NCI-H345 treated with DMSO at 0.1 percent for 48 hours (cell line): ENCODE data around the gene COPS7A.
A peak's percentile ranks its signal among the peaks of the same experiment; 100 is the strongest.

Source experiments
- DNase-seq: peaks from one replicate; lab custom pipeline; 2025; ENCODE audit not compliant: unreplicated experiment; lab: John Stamatoyannopoulos, UW

COPS7A gene

GRCh38 chr12:6769666-6770065 lies 45.8 kb downstream of the COPS7A start:
- DNase-seq = no peak

DNA sequence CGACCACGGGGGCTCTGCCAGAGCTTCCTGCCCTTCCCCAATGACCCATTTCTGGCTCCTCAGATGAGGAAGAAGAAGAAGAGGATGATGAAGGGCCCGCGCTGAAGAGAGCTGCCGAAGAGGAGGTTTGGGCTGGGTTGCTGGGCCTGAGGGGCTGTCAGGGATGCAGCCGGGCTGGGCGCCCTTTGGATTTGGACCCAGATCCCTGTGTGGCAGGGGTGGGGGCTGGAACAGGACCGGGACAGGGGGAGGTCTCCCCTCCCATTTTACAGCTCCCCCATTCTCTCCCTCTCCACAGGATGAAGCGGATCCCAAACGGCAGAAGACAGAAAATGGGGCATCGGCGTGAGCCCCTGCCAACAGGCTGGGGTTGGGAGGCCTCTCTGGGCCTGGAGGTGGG lies 46.2 kb downstream of the COPS7A start:
- no peak for DNase-seq

GRCh38 chr12:6770600-6770999 lies 46.8 kb downstream of the COPS7A start:
- DNase-seq = no peak

DNA sequence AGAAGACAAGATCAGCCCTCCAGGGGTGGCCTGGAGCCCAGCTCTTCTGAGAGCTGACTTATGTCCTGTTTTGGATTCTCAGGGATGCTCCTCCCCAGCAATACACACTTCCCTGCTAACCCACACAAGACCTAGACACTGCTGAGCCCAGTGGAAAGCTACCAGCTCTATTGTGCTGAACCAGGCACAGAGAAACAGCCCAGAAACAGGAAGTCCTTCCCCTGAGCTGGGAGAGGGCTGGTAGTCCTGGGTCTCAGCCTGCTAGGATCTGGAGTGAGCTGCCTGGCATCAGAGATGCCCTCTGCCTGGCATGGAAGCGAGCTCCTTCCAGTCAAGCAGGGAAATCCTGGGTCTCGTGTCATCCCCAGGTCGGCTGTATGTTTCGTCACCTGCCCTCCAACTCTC lies 47.2 kb downstream of the COPS7A start:
- DNase-seq = no peak

- no peak for DNase-seq
These were observed 47.9 kb downstream of the COPS7A start for GRCh38 chr12:6771509-6772330.

DNA sequence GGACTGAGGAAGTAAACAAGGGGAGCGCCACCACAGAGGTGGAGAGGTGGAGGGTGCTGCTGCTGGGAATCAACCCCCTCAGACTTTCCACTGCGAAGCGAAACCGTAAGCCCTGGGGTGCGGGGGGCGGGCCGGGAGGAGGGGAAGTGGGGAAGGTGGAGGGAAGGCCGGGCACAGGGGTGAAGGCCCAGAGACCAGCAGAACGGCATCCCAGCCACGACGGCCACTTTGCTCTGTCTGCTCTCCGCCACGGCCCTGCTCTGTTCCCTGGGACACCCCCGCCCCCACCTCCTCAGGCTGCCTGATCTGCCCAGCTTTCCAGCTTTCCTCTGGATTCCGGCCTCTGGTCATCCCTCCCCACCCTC lies 48.5 kb downstream of the COPS7A start, which contains the start of gene LAG3:
TSS of gene LAG3 (plus strand) at position 190 of the 365 bp plus-strand sequence. CDS start 333 bp downstream, outside the sequence.
- no peak for DNase-seq

GRCh38 chr12:6772726-6773589 lies 49.1 kb downstream of the COPS7A start:
- no peak for DNase-seq

DNA sequence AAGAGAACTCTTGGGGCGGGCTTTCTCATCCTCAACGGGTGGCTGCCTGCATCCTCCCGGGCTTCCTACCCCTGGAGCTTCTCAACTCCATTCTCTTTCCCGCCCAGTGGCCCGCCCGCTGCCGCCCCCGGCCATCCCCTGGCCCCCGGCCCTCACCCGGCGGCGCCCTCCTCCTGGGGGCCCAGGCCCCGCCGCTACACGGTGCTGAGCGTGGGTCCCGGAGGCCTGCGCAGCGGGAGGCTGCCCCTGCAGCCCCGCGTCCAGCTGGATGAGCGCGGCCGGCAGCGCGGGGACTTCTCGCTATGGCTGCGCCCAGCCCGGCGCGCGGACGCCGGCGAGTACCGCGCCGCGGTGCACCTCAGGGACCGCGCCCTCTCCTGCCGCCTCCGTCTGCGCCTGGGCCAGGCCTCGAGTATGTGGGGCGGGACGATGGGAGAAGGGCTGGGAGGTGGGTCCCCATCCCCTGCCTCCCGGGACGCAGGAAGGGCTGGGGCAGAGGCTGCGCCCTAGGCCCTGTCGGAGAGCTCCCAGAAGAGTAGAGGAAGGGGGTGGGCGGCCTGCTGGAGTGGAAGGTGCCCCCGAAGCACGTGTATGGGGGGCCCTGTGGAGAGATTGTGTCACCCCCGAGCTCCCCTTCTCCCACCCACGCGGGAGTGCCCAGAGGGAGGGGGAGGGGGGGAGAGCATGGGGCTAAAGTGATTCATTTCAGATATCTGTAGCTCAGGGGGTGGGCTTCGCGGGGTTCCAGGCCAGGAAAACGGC lies 49.9 kb downstream of the COPS7A start:
- DNase-seq = no peak

DNA sequence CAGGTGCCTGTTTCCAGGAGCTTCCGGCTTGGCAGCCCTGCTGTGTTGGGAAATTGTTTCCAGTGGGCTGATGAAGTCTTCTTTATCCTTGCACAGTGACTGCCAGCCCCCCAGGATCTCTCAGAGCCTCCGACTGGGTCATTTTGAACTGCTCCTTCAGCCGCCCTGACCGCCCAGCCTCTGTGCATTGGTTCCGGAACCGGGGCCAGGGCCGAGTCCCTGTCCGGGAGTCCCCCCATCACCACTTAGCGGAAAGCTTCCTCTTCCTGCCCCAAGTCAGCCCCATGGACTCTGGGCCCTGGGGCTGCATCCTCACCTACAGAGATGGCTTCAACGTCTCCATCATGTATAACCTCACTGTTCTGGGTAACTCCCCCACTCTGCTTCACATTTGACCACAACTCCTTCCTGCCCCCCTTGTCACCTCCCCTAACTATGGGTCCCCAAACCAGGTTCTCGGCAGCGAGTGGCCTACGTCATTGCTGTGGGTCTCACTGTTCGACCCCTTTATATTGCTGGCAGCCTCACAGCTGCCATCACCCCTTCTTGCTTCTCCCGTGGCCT lies 50.7 kb downstream of the COPS7A start:
- DNase-seq = no peak

- no peak for DNase-seq
These were observed 51.6 kb downstream of the COPS7A start for GRCh38 chr12:6775185-6776174.

GRCh38 chr12:6777386-6777785 lies 53.5 kb downstream of the COPS7A start:
- no peak for DNase-seq

- DNase-seq = no peak
These were observed 54.3 kb downstream of the COPS7A start for GRCh38 chr12:6778217-6778573.

GRCh38 chr12:6778574-6779550 lies 55.0 kb downstream of the COPS7A start:
- DNase-seq = peak; percentile 70

DNA sequence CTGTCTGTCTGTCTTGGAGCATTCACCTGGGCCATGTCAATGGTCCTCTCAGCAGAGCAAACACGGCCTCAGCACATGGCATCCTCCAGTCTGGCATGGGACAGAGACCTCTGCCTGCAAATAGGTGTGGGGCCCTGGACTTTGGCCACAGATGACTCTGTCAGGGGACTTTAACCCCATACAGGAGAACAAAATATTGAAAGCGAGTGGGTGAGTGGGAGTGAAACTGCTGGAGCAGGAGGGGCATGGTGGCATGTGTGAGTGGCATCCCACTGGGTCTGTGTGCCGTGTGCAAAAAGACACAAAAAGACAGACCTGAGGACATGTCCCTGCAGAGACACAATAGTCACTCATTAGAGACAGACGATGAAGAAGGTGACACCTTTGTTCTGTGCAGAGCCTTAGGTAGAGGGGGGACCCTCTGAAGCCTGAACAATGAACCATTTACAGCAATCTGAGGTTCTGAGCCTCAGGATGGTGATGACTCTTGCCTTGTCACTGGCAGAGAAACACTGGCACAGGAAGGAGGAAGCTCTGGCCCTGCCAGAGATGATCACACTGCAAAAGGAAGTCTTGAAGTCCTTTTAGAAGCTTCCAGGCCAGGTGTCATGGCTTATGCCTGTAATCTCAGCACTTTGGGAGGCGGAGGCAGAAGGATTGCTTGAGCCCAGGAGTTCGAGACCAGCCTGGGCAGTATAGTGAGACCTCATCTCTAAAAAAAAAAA lies 56.0 kb downstream of the COPS7A start:
- DNase-seq = no peak

DNA sequence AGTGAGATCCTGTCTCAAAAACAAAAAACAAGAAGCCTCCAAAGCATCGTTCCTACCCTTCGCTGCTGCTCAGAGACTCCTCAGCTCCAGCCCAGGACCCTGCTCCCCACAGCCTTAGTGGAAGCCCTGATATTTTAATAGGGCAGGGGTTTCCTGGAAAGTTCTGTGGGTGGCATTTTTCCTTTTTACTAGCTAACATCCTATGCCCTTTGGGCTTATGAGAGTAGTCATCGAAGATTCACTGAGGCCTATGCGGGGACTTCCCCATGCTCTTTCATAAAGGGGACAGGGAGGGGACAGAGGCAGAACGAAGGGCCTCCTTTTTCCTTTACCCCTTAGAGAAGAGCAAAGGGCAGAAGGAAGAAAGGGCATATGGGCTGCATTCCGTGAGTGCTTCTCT lies 56.7 kb downstream of the COPS7A start:
- DNase-seq = no peak
